Amygdala (tissue), 56 donors: ENCODE results near the gene CDK5RAP2.
A peak's percentile ranks its signal among the peaks of the same experiment; 100 is the strongest.
"Not testable (repeated sequence)": the region's sequence is repeated elsewhere in the genome, so short reads cannot be mapped to it uniquely, and the experiment has no call there.

Experiments
- DNase-seq, 56 donors: peaks; one replicate each; lab custom pipeline; 2025; lab: John Stamatoyannopoulos, UW

CDK5RAP2 gene

GRCh38 chr9:120555839-120556238 lies 24.1 kb downstream of the CDK5RAP2 start:
- DNase-seq: no peak

DNA sequence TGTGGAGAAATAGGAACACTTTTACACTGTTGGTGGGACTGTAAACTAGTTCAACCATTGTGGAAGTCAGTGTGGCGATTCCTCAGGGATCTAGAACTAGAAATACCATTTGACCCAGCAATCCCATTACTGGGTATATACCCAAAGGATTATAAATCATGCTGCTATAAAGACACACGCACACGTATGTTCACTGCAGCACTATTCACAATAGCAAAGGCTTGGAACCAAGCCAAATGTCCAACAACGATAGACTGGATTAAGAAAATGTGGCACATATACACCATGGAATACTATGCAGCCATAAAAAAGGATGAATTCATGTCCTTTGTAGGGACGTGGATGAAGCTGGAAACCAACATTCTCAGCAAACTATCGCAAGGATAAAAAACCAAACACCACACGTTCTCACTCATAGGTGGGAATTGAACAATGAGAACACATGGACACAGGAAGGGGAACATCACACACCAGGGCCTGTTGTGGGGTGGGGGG lies 27.7 kb downstream of the CDK5RAP2 start:
- not testable (repeated sequence) for DNase-seq

DNA sequence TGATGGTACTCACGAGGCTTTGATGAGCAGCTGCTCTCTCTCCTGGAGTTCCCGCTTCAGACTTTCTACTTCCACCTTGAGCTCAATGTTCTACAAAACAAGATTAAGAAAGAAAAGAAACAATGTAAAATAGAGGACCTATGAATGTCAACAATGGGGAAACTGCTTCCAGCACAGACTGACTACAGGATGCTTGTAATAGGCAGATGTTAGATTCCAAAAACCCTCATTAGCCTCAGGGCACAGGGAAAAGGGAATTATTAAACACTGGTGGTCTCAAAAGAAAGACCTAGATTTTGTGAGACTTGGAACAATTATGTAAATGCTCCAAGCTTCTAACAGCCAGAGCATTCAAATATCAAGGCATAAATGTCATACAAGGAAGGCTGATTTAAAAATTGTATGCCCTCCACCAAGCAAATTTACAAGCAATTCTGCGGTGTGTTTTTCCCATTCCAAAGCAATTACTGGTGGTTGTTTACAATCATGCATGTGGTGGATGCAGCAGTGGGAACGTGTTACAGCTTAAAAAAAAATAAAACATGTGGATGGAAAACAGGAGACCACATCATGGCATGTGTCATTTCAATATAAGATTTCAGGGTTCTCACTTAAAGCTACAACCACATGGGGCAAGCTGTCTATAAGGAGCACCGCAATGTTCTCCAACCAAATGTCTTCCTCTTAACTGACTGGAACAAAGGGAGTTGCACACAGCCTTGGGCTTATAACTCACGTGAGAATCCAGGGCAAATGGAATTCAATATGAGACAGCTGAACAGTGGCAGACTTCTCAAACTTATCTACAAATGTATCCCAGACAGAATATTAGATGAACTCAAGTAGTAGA lies 34.0 kb downstream of the CDK5RAP2 start:
- peak in 1 of 56 donors; percentile 12 for DNase-seq

- no peak for DNase-seq
Observed at GRCh38 chr9:120544441-120544840, 35.5 kb downstream of the CDK5RAP2 start.

DNA sequence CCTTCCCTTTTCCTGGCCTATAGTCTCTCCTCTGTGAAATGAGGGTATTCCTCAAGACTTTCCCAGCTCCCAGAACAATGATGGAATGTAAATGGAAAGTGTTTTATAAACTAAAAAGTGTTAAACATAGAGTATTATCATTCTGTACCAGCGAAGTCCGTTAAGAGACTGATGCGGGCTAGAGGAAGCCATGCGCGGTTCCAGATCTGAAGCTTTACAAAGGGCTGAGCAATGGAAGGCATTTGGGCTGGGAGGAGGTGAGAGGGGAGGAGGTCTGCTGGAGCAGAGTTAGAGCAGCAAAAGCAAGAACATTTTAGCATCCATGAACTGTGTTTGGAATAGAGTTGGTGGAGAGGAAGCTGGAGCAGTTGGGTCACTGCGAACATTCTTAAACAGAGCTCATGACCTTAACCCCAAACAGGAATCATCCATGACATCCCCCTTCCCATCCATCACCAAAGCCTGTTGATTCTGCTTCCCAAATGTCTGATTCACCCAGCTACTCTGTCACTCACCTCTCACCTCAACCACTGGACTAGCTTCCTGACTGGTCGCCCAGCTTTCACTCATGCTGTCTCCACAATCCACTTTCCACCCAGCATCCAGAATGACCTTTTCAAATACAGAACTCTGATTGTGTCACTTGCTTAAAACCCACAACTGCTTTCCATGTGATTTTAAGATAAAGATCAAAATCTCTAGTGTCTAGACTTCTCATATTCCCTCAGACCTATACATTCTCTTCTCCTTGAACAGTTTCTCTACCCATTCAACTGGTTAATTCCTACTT lies 37.1 kb downstream of the CDK5RAP2 start:
- no peak for DNase-seq

GRCh38 chr9:120541921-120542320 lies 38.0 kb downstream of the CDK5RAP2 start:
- no peak for DNase-seq

- no peak for DNase-seq
Observed at GRCh38 chr9:120539951-120540350, 40.0 kb downstream of the CDK5RAP2 start.

- no peak for DNase-seq
Observed at GRCh38 chr9:120538339-120538738, 41.6 kb downstream of the CDK5RAP2 start.

DNA sequence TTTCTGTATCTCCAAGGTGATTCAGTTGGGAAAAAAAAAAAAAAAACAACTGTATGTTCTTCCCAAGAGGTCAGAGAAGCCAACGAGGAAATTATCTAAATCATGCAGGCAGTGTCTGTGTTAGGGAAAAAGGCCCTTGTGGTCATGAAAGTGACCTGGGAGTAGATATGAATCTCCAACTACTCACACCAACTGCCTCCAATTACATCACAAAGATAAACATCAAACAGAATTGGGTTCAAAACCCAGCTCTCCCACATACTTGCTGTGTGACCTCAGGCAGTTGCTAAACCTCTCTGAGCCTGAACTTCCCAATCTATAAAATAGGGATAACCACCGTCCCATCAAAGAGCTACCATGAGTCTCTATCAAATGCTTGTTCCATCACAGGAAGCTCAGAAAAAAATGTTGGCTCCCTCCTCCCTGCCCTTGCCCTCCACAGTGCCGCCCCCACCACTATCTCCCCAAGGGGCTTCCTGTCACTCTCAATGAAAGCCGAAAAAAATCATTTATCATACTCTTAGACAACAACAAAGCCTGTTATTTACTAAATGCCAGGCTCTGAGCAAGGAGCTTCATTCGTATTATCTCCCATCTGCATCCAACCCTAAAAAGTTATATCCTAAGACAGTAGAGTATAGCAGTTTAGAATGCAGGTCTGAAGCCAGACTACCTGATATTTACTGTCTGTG lies 42.9 kb downstream of the CDK5RAP2 start:
- no peak for DNase-seq

DNA sequence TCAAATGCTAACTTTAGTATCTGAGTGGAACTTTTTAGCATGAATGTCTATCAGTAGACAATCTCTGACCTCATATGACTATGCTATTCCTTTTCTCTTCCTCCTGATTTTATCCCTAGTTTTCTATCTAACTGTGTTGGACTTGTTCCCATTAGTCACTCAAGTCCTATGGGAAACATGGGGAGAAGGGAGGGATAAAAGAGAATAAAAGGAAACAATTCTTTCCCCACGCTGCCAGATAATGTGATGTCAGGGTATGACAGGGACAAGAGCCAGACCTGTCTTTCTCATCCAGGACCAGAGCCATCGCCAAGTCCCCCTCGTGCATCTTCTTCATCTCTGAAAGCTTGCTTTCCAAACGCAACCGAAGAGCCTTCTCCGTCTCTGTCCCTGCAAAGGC lies 43.9 kb downstream of the CDK5RAP2 start:
- DNase-seq: no peak

DNA sequence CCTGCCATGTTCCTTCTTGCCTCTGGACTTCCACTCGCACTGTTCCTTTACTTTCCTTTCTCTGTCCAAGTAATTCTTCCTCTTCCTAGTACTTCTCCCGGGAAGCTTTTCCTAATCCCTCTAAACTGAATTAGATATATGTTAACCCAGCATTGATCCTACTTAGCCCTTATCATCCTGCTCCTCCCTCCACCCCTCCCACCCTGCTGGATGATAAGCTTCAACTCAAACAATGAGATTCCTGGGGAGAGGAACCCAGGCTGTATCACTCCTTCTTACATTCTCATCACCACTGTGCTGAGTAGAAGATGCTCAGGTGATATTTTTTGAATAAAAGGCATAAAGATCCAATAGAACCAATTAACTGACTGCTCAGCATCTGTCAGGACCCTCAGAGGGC lies 45.7 kb downstream of the CDK5RAP2 start:
- DNase-seq: no peak

DNA sequence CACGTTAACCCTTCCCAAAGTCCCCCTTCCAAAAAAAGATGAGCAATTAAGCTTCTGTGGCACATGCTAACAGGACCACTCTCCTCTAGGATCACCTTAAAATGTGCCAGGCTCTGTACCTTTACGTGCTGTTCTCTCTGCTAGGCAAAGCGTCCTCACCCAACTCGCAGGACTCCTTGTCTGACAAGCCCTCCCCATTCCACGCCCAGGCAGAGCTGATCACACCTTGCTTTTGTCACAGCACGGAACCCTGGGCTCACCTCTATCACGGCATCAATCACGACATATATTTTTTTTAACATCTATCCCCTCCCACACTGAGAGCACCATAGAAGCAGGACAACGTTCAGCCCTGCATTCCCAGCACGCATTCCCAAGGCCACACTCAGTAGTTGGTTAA lies 47.1 kb downstream of the CDK5RAP2 start:
- no peak for DNase-seq

- no peak for DNase-seq
Observed at GRCh38 chr9:120532475-120532874, 47.5 kb downstream of the CDK5RAP2 start.

DNA sequence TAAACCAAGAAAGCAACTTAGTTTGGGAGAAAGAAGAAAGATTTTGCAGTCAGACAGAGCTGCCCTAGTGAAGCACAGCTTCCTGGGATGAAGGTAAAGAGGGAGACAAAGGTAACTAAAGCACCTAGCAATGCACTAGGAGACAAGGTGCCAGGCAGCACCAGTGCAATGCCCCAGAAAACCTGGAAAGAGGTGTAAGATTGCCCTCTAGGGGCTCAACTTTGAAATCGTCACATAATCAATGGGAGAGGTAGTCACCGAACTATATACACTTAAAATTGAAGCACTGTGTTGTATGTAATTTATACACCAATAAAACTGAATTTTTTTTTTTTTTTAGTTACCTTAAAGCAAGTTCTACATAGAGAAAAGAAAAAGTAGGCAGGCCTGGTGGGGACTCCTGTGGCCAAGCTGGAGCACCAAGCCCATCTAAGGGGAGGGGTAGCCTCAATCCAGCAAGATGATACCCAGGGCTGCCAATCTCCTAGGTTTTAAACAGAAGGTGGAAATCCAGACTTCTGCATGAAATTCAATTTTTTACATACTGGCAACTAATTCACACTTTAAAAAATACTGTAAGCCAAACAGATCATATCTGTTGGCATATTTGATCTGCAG lies 48.2 kb downstream of the CDK5RAP2 start:
- DNase-seq: peak in 1 of 56 donors; percentile 2

DNA sequence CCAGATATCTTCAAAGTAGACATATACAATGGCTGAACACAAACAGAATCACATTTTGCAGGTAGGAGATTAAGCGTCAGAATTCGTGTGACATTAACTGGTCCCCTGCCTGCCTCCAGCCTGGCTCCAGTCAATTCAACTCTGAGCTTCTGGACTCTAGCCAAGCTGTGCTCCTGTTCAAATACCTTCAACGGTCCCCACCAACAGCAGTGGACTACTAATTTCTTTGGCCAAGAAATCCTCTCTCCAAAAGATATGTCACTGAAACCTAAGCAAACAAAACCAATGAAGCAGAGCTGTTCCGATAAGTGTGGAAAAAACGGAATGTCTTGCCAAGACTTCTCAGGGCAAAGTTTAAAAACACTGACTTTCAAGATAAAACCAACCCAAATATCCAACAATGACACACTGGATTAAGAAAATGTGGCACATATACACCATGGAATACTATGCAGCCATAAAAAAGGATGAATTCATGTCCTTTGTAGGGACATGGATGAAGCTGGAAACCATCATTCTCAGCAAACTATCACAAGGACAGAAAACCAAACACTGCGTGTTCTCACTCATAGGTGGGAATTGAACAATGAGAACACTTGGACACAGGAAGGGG lies 49.6 kb downstream of the CDK5RAP2 start:
- not testable (repeated sequence) for DNase-seq

DNA sequence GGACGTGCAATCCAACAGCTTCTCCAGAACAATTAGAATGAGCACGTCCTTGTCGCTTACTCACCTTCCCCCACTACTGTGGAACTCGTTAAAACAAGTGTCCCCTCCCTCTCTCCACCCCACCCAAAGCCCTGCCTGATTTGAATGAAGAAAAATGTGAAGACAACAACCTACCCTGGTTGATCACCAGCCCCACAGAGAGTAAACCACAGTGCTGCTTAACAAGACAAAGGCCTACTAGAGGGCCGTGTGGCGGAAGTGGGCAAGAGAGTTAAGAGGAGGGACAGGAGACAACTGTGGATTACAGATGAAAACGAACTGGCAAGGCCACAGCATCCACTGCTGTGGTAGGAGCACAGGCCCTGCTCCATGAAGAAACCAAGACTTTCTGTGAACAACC lies 51.1 kb downstream of the CDK5RAP2 start:
- DNase-seq: no peak

- DNase-seq: no peak
Observed at GRCh38 chr9:120528327-120528726, 51.6 kb downstream of the CDK5RAP2 start.

DNA sequence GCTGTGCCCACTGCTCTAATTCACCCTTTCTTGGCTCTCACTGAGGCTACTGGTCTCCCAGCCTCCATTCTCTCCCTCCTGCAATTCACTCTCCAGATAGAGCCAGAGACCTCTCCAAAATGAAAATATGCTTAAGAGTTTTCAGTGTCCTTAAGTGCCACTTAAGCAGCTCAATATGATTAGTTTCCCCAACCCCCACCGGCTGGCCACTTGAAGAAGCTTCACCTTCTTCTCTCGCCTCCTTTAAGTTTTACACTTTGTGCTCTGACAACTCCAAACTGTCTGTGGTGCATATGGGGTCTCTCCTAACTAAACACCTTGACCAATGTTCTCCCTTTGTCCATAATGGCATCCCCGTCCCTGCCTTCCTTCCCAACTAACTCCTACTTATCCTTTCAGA lies 53.4 kb downstream of the CDK5RAP2 start:
- DNase-seq: no peak

- no peak for DNase-seq
Observed at GRCh38 chr9:120524863-120525262, 55.1 kb downstream of the CDK5RAP2 start.

GRCh38 chr9:120524038-120524437 lies 55.9 kb downstream of the CDK5RAP2 start:
- DNase-seq: no peak
